ENCODE measurements around the gene AGAP1.

- TF ChIP-seq CTCF (IDR thresholded peaks at IDR 0.05 in 8 of 11, conservative IDR thresholded peaks at IDR 0.05 in 3 of 11) (no peak), POLR2A (IDR thresholded peaks at IDR 0.05) (no peak), POLR2AphosphoS5 (IDR thresholded peaks at IDR 0.05) (no peak)
These were observed 417.3 kb downstream of the AGAP1 start for GRCh38 chr2:235911125-235911524.

Measured in spleen (tissue), 7 donors.